Nephron (organoid): ENCODE measurements around the gene GFOD1.

ENCODE experiments used
- H3K27ac Mint-ChIP-seq, 3 experiments: 2 replicates each; pipeline ENCODE4 v1.8.0; 2020; ENCODE audit warnings: mixed read lengths in 3 of 3, mild to moderate bottlenecking in 2 of 3, moderate library complexity in 1 of 3
- H3K27me3 Mint-ChIP-seq: 2 replicates; pipeline ENCODE4 v1.8.0; 2021; ENCODE audit warnings: low read depth, mild to moderate bottlenecking, moderate library complexity, mixed read lengths
- H3K36me3 Mint-ChIP-seq: 2 replicates; pipeline ENCODE4 v1.8.0; 2020; ENCODE audit warnings: low read depth, mixed read lengths
- H3K4me1 Mint-ChIP-seq: 2 replicates; pipeline ENCODE4 v1.8.0; 2020; ENCODE audit warnings: mixed read lengths
- H3K4me3 Mint-ChIP-seq, 3 experiments: 2 replicates each; pipeline ENCODE4 v1.8.0; 2020; ENCODE audit warnings: mild to moderate bottlenecking in 3 of 3, mixed read lengths in 3 of 3, moderate library complexity in 2 of 3
- H3K9me3 Mint-ChIP-seq: 2 replicates; pipeline ENCODE4 v1.8.0; 2020; ENCODE audit warnings: mixed read lengths
- TF ChIP-seq, protein P1 (sequence below), 3 experiments: fragments of 200-600 bp; sonication (generic); IDR thresholded peaks; one replicate each; pipeline ENCODE4 v1.5.0; 2021; ENCODE audit warnings: antibody characterized with exemption in 3 of 3; ENCODE audit not compliant: unreplicated experiment in 3 of 3

Gene GFOD1

DNA sequence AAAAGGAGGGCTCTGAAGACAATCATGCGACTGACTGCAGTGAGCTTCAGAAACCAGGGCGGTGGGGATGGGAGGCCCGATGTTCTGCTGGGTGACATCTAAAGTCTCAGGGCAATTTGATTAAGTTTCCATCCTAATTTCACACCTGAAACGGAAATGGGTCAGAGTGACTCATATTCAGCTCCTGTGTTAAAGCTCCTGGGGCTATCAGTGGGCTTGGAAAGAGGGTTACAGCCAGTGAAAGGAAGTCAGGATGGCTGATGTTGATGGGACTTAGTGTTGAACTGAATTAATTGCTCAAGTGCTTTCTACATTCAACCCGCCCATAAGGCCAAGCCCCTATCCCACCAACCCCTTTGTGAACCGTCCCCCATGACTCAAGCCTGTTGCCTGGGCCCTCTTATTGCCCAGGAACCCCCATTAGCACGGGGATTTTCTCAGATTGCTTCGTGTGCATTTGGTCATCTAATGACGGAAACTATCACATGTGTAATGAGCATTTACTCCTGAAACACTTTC lies 112.0 kb downstream of the GFOD1 start:
- no peaks in the 10 kb centered on the region for H3K36me3 Mint-ChIP-seq
- peaks cover 11% of the 10 kb centered on the region for H3K27me3 Mint-ChIP-seq
- TF ChIP-seq, protein P1, sequence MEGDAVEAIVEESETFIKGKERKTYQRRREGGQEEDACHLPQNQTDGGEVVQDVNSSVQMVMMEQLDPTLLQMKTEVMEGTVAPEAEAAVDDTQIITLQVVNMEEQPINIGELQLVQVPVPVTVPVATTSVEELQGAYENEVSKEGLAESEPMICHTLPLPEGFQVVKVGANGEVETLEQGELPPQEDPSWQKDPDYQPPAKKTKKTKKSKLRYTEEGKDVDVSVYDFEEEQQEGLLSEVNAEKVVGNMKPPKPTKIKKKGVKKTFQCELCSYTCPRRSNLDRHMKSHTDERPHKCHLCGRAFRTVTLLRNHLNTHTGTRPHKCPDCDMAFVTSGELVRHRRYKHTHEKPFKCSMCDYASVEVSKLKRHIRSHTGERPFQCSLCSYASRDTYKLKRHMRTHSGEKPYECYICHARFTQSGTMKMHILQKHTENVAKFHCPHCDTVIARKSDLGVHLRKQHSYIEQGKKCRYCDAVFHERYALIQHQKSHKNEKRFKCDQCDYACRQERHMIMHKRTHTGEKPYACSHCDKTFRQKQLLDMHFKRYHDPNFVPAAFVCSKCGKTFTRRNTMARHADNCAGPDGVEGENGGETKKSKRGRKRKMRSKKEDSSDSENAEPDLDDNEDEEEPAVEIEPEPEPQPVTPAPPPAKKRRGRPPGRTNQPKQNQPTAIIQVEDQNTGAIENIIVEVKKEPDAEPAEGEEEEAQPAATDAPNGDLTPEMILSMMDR (IDR thresholded peaks at IDR 0.05; ENCODE audit: unreplicated experiment in 3 of 3), result no peak
- no peaks in the 10 kb centered on the region for H3K9me3 Mint-ChIP-seq
- peaks cover 32% of the 10 kb centered on the region for H3K4me1 Mint-ChIP-seq
- H3K27ac Mint-ChIP-seq, result no peak overlapping the region
- no peak overlapping the region for H3K4me3 Mint-ChIP-seq

DNA sequence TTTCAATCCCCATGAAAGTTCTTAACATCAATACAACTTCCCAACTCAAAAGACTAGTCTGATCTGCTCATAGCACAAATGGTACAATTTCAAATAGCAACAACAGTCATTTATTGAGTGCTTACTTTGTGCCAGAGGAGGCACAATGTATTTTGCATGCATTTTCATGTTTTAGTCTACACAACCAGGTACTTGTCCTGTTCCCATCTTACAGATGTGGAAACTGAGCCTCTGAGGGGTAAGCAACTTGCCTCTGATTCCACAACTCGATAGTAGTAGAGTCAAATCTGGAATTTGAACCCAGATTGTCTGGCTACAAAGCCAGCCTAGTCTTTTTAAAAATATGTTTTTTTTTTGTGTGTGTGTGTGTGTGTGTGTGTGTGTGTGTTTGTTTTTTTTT lies 113.5 kb downstream of the GFOD1 start:
- no peak overlapping the region for H3K4me3 Mint-ChIP-seq
- peaks cover 14% of the 10 kb centered on the region for H3K27me3 Mint-ChIP-seq
- no peaks in the 10 kb centered on the region for H3K36me3 Mint-ChIP-seq
- H3K9me3 Mint-ChIP-seq, result no peaks in the 10 kb centered on the region
- H3K4me1 Mint-ChIP-seq, result peaks cover 25% of the 10 kb centered on the region
- peak overlapping the region in 1 of 3 experiments; percentile 22 for H3K27ac Mint-ChIP-seq
- TF ChIP-seq, protein P1 (IDR thresholded peaks at IDR 0.05; ENCODE audit: unreplicated experiment in 3 of 3), result no peak

DNA sequence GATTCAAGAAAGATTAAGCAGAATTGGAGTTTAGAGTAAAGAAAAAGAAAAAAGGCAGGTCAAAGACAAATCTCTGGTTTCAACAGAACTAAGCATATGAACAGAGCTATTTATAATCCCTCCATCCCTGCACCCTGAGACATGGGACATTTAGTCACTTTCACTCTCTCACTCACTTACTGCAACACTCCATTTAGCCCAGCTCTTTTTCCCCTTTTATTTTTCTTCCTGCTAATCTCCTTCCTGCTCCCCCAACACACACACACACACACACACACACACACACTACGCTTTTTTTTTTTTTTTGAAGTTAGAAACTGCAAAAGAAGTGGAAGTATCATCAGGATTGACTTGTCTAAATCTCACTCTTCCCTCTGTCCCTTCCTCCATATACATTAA lies 113.9 kb downstream of the GFOD1 start:
- Mint-ChIP-seq H3K27ac (peak overlapping the region in 1 of 3 experiments; percentile 22), H3K4me3 (no peak overlapping the region), H3K4me1 (peaks cover 25% of the 10 kb centered on the region), H3K27me3 (peaks cover 14% of the 10 kb centered on the region), H3K9me3 (no peaks in the 10 kb centered on the region), H3K36me3 (no peaks in the 10 kb centered on the region)
- TF ChIP-seq, protein P1 (IDR thresholded peaks at IDR 0.05; ENCODE audit: unreplicated experiment in 3 of 3), result no peak

DNA sequence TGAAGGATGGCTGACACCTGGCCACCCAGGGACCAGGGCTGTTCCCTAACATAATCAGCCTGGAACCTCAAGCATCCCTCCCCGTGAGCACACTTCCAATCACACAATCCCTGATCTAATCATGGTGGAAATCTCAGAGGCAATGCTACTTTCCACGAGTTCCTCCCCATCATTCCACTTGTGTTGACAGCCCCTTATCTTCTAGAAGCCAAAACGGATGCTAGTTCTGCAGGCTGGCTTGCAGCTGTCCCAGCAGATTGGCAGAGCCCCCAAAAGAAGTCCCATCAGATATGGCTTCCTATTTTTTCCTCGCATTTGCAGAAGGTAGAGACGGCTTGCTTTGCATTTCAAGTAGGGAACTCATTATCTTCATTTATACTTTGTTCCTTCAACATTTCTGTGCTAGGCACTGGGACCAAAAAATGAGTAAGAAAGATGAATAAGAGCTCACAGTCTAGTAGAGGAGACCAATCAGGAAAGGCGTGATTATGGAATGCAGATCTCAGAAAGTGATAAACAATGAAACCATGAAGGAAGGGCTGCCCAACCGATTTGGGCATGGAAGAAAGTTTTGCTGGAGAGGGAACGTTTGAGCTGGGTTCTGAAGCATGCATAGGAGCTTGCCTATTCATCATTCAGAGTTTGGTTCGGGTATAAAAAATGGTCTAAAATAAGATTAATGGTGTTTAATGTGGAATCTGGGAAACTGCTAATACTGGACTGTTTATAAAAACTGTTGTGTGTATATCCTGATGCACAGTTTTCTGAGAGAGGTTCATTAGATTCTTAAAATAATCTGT lies 114.5 kb downstream of the GFOD1 start:
- Mint-ChIP-seq H3K9me3 (no peaks in the 10 kb centered on the region), H3K27me3 (peaks cover 15% of the 10 kb centered on the region), H3K4me1 (peaks cover 28% of the 10 kb centered on the region), H3K4me3 (no peak overlapping the region), H3K36me3 (no peaks in the 10 kb centered on the region), H3K27ac (no peak overlapping the region)
- TF ChIP-seq, protein P1 (IDR thresholded peaks at IDR 0.05; ENCODE audit: unreplicated experiment in 3 of 3), result no peak

DNA sequence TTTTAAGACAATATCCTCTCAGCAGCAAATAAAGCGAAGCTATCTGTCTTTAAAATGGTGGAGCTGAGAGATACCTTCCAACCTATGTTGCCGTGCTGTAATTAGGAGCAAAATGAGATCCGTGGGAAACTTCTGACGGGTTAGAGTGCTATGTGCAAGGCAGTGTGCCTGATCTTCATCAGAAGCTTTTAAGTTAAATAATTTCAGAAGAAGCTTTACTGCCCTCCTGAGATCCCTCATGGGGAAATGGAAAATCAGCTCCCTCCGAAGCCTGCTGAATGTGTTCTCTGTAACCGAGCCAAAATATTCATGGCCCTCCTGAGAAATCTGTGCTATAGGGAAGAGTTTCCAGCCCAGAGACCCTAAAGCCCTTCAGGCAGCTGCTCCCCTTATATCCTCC lies 115.3 kb downstream of the GFOD1 start:
- Mint-ChIP-seq H3K27me3 (peaks cover 23% of the 10 kb centered on the region), H3K27ac (peak overlapping the region; percentile 31 to 66 (median 41)), H3K9me3 (no peaks in the 10 kb centered on the region), H3K4me1 (peaks cover 36% of the 10 kb centered on the region), H3K4me3 (no peak overlapping the region), H3K36me3 (no peaks in the 10 kb centered on the region)
- TF ChIP-seq, protein P1 (IDR thresholded peaks at IDR 0.05; ENCODE audit: unreplicated experiment in 3 of 3), result no peak
